ENCODE results near the gene THRA.

GRCh38 chr17:40022961-40023541 is 39.7 kb upstream of the THRA start:
- TF ChIP-seq CTCF (IDR thresholded peaks at IDR 0.05; ENCODE audit: control extremely low read depth in 1 of 3, insufficient read depth in 1 of 3, low read depth in 1 of 3, low read length in 3 of 3) (no peak), SAP30 (IDR thresholded peaks at IDR 0.05; ENCODE audit: insufficient read depth, insufficient replicate concordance, low read length) (no peak), EP300 (IDR thresholded peaks at IDR 0.05; ENCODE audit: borderline replicate concordance in 1 of 2, low read depth in 2 of 2, low read length in 2 of 2) (no peak), RFX5 (IDR thresholded peaks at IDR 0.05; ENCODE audit: borderline replicate concordance, low read depth, low read length) (no peak), USF2 (IDR thresholded peaks at IDR 0.05; ENCODE audit: low read length) (no peak)

Measured in H1 (cell line).